Spleen (tissue), 7 donors: ENCODE data around the gene GNL2.

Experiments
- CTCF ChIP-seq, 11 experiments: fragments of 200-600 bp in 7 of 11; fragments of 450-650 bp in 4 of 11; sonication (generic) in 4 of 11; IDR thresholded peaks in 8 of 11; conservative IDR thresholded peaks in 3 of 11; 1 replicate in 7 of 11; 2 replicates in 4 of 11; pipeline versions ENCODE4 v1.4.0 to v1.8.0; 2016 to 2021; ENCODE audit warnings: antibody characterized with exemption in 11 of 11, inconsistent platforms in 4 of 11, mild to moderate bottlenecking in 1 of 11
- POLR2A ChIP-seq, 3 donors: fragments of 450-650 bp; IDR thresholded peaks; one replicate each; pipeline ENCODE4 v1.5.1; 2017; ENCODE audit warnings: antibody characterized with exemption in 3 of 3, mild to moderate bottlenecking in 1 of 3
- POLR2AphosphoS5 ChIP-seq, 3 donors: sonication (generic); formaldehyde crosslinking; IDR thresholded peaks; one replicate each; pipeline ENCODE4 v1.5.1; 2017; ENCODE audit warnings: antibody characterized with exemption in 3 of 3
- donor health status: DM: no; HTN: no; CAD: no; lungs with moderate emphysema.
- donor health status: DM: no; HTN: no; CAD: no.
- donor health status: DM: no; HTN: no; CAD: no.

GRCh38 chr1:37575692-37576091 is 20.0 kb downstream of the GNL2 start:
- no peak for TF ChIP-seq CTCF (IDR thresholded peaks at IDR 0.05 in 8 of 11, conservative IDR thresholded peaks at IDR 0.05 in 3 of 11)
- TF ChIP-seq POLR2A (IDR thresholded peaks at IDR 0.05), result no peak
- no peak for TF ChIP-seq POLR2AphosphoS5 (IDR thresholded peaks at IDR 0.05)
